Prostate gland (tissue), 2 donors: Measurements from ENCODE around the gene PLCB1. TPM values are rescaled to one million over a fixed set of nuclear protein-coding genes. Genes with fewer than 3 reads are reported as not detected.

Experiments
- DNase-seq: peaks from one replicate; pipeline ENCODE4 v3.0.0-alpha.2; 2019; ENCODE audit warnings: low spot score
- H3K27ac ChIP-seq, 2 donors: fragments of 200-600 bp; sonication (generic); 2 replicates each; pipeline ENCODE4 v1.5.1; 2017 to 2019
- H3K27me3 ChIP-seq: fragments of 200-600 bp; sonication (generic); replicated peaks from 2 replicates; pipeline ENCODE4 v1.5.1; 2019; ENCODE audit not compliant: insufficient read depth
- H3K36me3 ChIP-seq, 2 donors: fragments of 200-600 bp; sonication (generic); 1 replicate in 1 of 2; 2 replicates in 1 of 2; pipeline versions ENCODE4 v1.5.1 to v1.8.1; 2017 to 2019
- H3K4me1 ChIP-seq: fragments of 200-600 bp; sonication (generic); replicated peaks from 2 replicates; pipeline ENCODE4 v1.5.1; 2019
- H3K4me3 ChIP-seq, 2 donors: fragments of 200-600 bp; sonication (generic); 2 replicates each; pipeline ENCODE4 v1.5.1; 2017 to 2019
- H3K9me3 ChIP-seq: fragments of 200-600 bp; sonication (generic); 2 replicates; pipeline ENCODE4 v1.5.1; 2017
- CTCF ChIP-seq, 4 experiments: fragments of 200-600 bp in 2 of 4; fragments of 450-650 bp in 2 of 4; sonication (generic) in 2 of 4; IDR thresholded peaks; 1 replicate in 3 of 4; 2 replicates in 1 of 4; pipeline ENCODE4 v1.5.1; 2016 to 2019; ENCODE audit warnings: antibody characterized with exemption in 4 of 4, mild to moderate bottlenecking in 2 of 4, moderate library complexity in 2 of 4
- POLR2A ChIP-seq: fragments of 450-650 bp; IDR thresholded peaks from one replicate; pipeline ENCODE4 v1.6.1; 2016; ENCODE audit warnings: antibody characterized with exemption, mild to moderate bottlenecking
- POLR2AphosphoS5 ChIP-seq: sonication (generic); formaldehyde crosslinking; IDR thresholded peaks from one replicate; pipeline ENCODE4 v1.6.1; 2017; ENCODE audit warnings: antibody characterized with exemption
- WGBS: methylation state at CpG from one replicate; pipeline ENCODE4 v1.1.5; 2018; 5-methylcytosine and 5-hydroxymethylcytosine counted together
- intact Hi-C: fragments of 100-400 bp; cut with DNase I; formaldehyde crosslinking; loops from one replicate; pipeline ENCODE4 v1.14.2; 2022
- total RNA-seq, 2 donors: library from RNA; depleted of rRNA; stranded (reverse); fragments of >200 nt; gene quantifications; one replicate each; pipeline ENCODE4 v1.1.0, GENCODE V29; 2016

PLCB1 gene
- total RNA-seq, 2 donors from 2014 or later: 24.3 to 26.3 TPM

GRCh38 chr20:8807480-8808201 is 675.6 kb downstream of the PLCB1 start:
- H3K4me3 ChIP-seq: no peak overlapping the region
- 89% methylated on average over 4 of the region's 4 CpGs for WGBS
- no peak for TF ChIP-seq CTCF (IDR thresholded peaks at IDR 0.05)
- H3K36me3 ChIP-seq: no peaks in the 10 kb centered on the region
- H3K4me1 ChIP-seq: no peaks in the 10 kb centered on the region
- intact Hi-C loops: no loop called here
- no peak for DNase-seq
- no peaks in the 10 kb centered on the region for H3K9me3 ChIP-seq
- no peaks in the 10 kb centered on the region for H3K27me3 ChIP-seq
- no peak overlapping the region for H3K27ac ChIP-seq

DNA sequence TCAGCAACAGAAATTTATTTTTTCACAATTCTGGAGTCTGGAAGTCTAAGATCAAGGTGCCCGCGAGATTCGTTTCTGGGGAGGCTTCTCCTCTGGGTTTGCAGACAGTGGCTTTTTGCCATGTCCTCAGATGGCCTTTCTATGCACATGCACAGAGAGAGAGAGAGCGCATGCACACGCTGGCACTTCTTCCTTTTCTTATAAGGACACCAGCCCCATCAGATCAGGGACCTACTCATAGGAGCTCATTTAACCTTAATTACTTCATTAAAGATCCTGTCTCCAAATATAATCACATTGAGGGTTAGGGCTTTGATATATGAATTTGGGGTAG is 676.1 kb downstream of the PLCB1 start:
- TF ChIP-seq POLR2A (no peak), POLR2AphosphoS5 (no peak), CTCF (IDR thresholded peaks at IDR 0.05) (no peak)
- DNase-seq: no peak
- H3K9me3 ChIP-seq: no peaks in the 10 kb centered on the region
- intact Hi-C loops: no loop called here
- 67% methylated on average over 5 of the region's 5 CpGs for WGBS
- H3K27me3 ChIP-seq: no peaks in the 10 kb centered on the region
- no peak overlapping the region for H3K4me3 ChIP-seq
- H3K4me1 ChIP-seq: no peaks in the 10 kb centered on the region
- H3K36me3 ChIP-seq: no peaks in the 10 kb centered on the region
- H3K27ac ChIP-seq: no peak overlapping the region

GRCh38 chr20:8809107-8809953 is 677.3 kb downstream of the PLCB1 start:
- Histone ChIP-seq H3K36me3 (no peaks in the 10 kb centered on the region), H3K4me3 (no peak overlapping the region), H3K9me3 (no peaks in the 10 kb centered on the region), H3K27ac (no peak overlapping the region), H3K27me3 (no peaks in the 10 kb centered on the region), H3K4me1 (no peaks in the 10 kb centered on the region)
- no peak for TF ChIP-seq POLR2A
- TF ChIP-seq CTCF (IDR thresholded peaks at IDR 0.05): no peak
- TF ChIP-seq POLR2AphosphoS5: no peak
- intact Hi-C loops: no loop called here
- WGBS: 84% methylated on average over 14 of the region's 14 CpGs
- DNase-seq: no peak

- no peak overlapping the region for H3K27ac ChIP-seq
- H3K27me3 ChIP-seq: no peaks in the 10 kb centered on the region
- no peak for TF ChIP-seq POLR2AphosphoS5
- TF ChIP-seq CTCF (IDR thresholded peaks at IDR 0.05): no peak
- no peak for TF ChIP-seq POLR2A
- 90% methylated on average over 11 of the region's 11 CpGs for WGBS
- H3K4me3 ChIP-seq: no peak overlapping the region
- H3K36me3 ChIP-seq: no peaks in the 10 kb centered on the region
- no peak for DNase-seq
- H3K4me1 ChIP-seq: peaks cover 6% of the 10 kb centered on the region
- intact Hi-C loops: no loop called here
- H3K9me3 ChIP-seq: no peaks in the 10 kb centered on the region
These were observed 679.9 kb downstream of the PLCB1 start for GRCh38 chr20:8811801-8812594.
